ENCODE results near the gene TBCK. TPM values are rescaled to one million over a fixed set of nuclear protein-coding genes. Genes with fewer than 3 reads are reported as not detected.

Gene TBCK
- total RNA-seq, 1 experiment from 2014 or later = 28.6 TPM

GRCh38 chr4:106317815-106318214 lies 1.8 kb upstream of the TBCK start:
- ATAC-seq (no peak), DNase-seq (ENCODE audit: low spot score) (no peak)
- no peak overlapping the region for H3K4me3 Mint-ChIP-seq
- peaks cover 20% of the 10 kb centered on the region for H3K9me3 Mint-ChIP-seq
- 0 out of 2 replicates have a peak overlapping the region, but pooled peaks have one; percentile 12 for H3K27ac Mint-ChIP-seq
- CTCF ChIA-PET = no interaction called here
- POLR2A ChIA-PET = no interaction called here
- H3K27me3 Mint-ChIP-seq (ENCODE audit: low read depth) = no peaks in the 10 kb centered on the region
- H3K36me3 Mint-ChIP-seq = peaks cover 22% of the 10 kb centered on the region
- H3K4me1 Mint-ChIP-seq = peaks cover 8% of the 10 kb centered on the region
- no peak for TF ChIP-seq E2F5 (CRISPR knock-in tag; IDR thresholded peaks at IDR 0.05)
- TF ChIP-seq GRHL2 (CRISPR knock-in tag; IDR thresholded peaks at IDR 0.05; ENCODE audit: insufficient replicate concordance, severe bottlenecking) = no peak
- TF ChIP-seq HMGXB4 (CRISPR knock-in tag; IDR thresholded peaks at IDR 0.05) = no peak
- no peak for TF ChIP-seq SMAD4 (CRISPR knock-in tag; IDR thresholded peaks at IDR 0.05)
- no peak for TF ChIP-seq ATF6 (CRISPR knock-in tag; IDR thresholded peaks at IDR 0.05)
- no peak for TF ChIP-seq ZNF219 (CRISPR knock-in tag; IDR thresholded peaks at IDR 0.05; ENCODE audit: borderline replicate concordance)
- no peak for TF ChIP-seq FOXP4 (CRISPR knock-in tag; IDR thresholded peaks at IDR 0.05)
- TF ChIP-seq ZMAT4 (CRISPR knock-in tag; IDR thresholded peaks at IDR 0.05) = no peak
- TF ChIP-seq ZNF138 (CRISPR knock-in tag; conservative IDR thresholded peaks at IDR 0.05) = no peak
- no peak for TF ChIP-seq STAT6 (CRISPR knock-in tag; conservative IDR thresholded peaks at IDR 0.05; ENCODE audit: low read depth)
- TF ChIP-seq USF1 (CRISPR knock-in tag; IDR thresholded peaks at IDR 0.05) = no peak
- no peak for TF ChIP-seq ZBTB21 (CRISPR knock-in tag; IDR thresholded peaks at IDR 0.05; ENCODE audit: borderline replicate concordance)
- TF ChIP-seq NFYB (CRISPR knock-in tag; conservative IDR thresholded peaks at IDR 0.05; ENCODE audit: low read depth) = no peak

GRCh38 chr4:106316773-106317409 lies 882 bp upstream of the TBCK start:
- Mint-ChIP-seq H3K4me3 (no peak overlapping the region), H3K4me1 (peaks cover 6% of the 10 kb centered on the region), H3K36me3 (peaks cover 20% of the 10 kb centered on the region), H3K9me3 (peaks cover 20% of the 10 kb centered on the region), H3K27me3 (ENCODE audit: low read depth) (no peaks in the 10 kb centered on the region), H3K27ac (no peak overlapping the region)
- DNase-seq (ENCODE audit: low spot score) (no peak), ATAC-seq (no peak)
- ChIA-PET POLR2A (no interaction called here), CTCF (no interaction called here)
- TF ChIP-seq NFATC4 (CRISPR knock-in tag; IDR thresholded peaks at IDR 0.05) (no peak), ZMAT4 (CRISPR knock-in tag; IDR thresholded peaks at IDR 0.05) (0 out of 2 replicates have a peak, but pooled peaks have one; percentile 12), CTCF (IDR thresholded peaks at IDR 0.05) (no peak), E2F1 (CRISPR knock-in tag; IDR thresholded peaks at IDR 0.05) (no peak), ZNF317 (CRISPR knock-in tag; IDR thresholded peaks at IDR 0.05; ENCODE audit: borderline replicate concordance, low read depth) (no peak)

Data from WTC11 (cell line).